Effector memory CD4-positive, alpha-beta T cell (primary cell): ENCODE measurements around the gene RCAN1.
A peak's percentile ranks its signal among the peaks of the same experiment; 100 is the strongest.

Source experiments
- DNase-seq, 3 donors: peaks; one replicate each; pipeline ENCODE4 v3.0.0-alpha.2; 2020
- H3K27ac ChIP-seq: 2 replicates; pipeline ENCODE4 v1.7.0; 2013; ENCODE audit warnings: mild to moderate bottlenecking, low read length, moderate library complexity; ENCODE audit not compliant: insufficient read depth, poor library complexity, severe bottlenecking
- H3K27me3 ChIP-seq: replicated peaks from 2 replicates; pipeline ENCODE4 v1.7.0; 2013; ENCODE audit warnings: mild to moderate bottlenecking, low read length; ENCODE audit not compliant: insufficient read depth, control insufficient read depth, poor library complexity, severe bottlenecking
- H3K36me3 ChIP-seq: 2 replicates; pipeline ENCODE4 v1.7.0; 2013; ENCODE audit warnings: mild to moderate bottlenecking, low read length, moderate library complexity; ENCODE audit not compliant: control insufficient read depth, insufficient read depth
- H3K4me1 ChIP-seq: 2 replicates; pipeline ENCODE4 v1.7.0; 2013; ENCODE audit warnings: low read length, mild to moderate bottlenecking; ENCODE audit not compliant: control insufficient read depth, insufficient read depth, poor library complexity, severe bottlenecking
- H3K4me3 ChIP-seq: 2 replicates; pipeline ENCODE4 v1.7.0; 2013; ENCODE audit warnings: low read length, low read depth, mild to moderate bottlenecking; ENCODE audit not compliant: insufficient read depth, poor library complexity, severe bottlenecking
- H3K9me3 ChIP-seq: 2 replicates; pipeline ENCODE4 v1.7.0; 2013; ENCODE audit warnings: mild to moderate bottlenecking, low read length, moderate library complexity; ENCODE audit not compliant: control insufficient read depth
- total RNA-seq, 3 donors: gene quantifications; one replicate each; lab custom pipeline; 2026; lab: John Stamatoyannopoulos, UW

The RCAN1 gene
- 4.1 to 5.0 (median 4.2) reads per million in 3 donors for total RNA-seq

DNA sequence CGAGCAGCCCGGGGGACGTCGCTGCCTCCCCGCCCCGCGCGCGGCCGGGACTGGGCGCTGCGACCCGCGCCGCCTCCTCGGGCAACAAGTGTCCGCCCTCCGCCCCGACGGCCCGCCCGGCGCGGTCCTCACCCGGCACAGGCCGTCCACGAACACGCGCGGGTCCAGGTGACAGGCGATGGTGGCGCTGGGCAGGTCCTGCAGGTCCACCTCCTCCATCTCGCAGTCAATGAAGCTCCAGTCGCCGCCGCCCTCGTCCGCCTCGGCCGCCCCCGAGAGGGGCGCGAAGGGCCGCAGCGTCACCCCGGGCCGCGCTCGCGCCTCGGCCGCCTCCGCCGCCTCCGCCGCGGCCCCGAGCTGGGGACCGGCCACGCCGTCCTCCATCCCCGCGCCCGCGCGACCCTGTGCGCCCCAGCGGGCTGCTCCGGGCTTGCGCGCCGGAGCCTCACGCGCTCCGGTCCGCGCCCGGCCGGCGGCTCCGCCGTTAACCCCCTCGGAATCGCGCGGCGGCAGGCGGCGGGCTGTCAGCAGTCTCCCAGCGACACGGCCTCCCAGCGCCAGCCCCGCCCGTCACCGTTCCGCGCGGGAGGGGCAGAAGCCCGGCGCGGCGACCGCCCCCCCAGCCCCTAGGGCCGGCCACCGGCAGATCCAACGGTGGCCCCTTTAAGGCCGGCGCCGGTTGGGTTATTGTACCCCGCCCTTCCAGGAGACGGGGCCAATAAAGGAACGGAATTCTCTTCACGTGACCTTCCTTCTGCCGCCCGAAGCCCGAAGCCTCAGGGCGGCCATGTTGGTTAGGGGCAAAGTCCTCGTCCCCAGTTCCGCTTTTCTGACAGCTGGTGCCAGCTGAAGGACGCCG, at the start of gene RCAN1:
Gene RCAN1 (minus strand): TSS at position 486 of the 859 bp plus-strand sequence. CDS start 102 bp downstream, at position 384.
- peak within 1 kb of the TSS; percentile 47 for H3K27ac ChIP-seq

DNA sequence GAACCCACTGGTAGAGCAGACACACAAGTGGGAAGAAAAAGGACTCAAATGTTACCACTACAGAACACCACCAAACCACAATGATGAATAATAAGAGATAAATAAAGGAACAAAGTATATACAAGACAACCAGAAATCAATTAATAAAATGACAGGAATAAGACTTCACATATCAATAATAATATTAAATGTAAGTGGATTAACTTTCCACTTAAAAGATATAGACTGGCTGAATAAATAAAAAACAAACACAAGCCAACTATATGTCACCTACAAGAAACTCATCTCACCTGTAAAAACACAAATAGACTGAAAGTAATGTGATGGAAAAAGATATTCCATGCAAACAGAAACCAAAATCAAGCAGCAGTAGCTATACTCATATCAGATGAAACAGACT, 46.9 kb upstream of the RCAN1 start:
- no peaks in the 10 kb centered on the region for H3K4me1 ChIP-seq
- no peak overlapping the region for H3K27ac ChIP-seq
- H3K9me3 ChIP-seq: no peaks in the 10 kb centered on the region
- H3K4me3 ChIP-seq: no peak overlapping the region
- no peaks in the 10 kb centered on the region for H3K27me3 ChIP-seq
- no peaks in the 10 kb centered on the region for H3K36me3 ChIP-seq
- no peak for DNase-seq

More for the DNA sequence above, at the start of gene RCAN1:
- no peaks in the 10 kb centered on the region for H3K36me3 ChIP-seq
- no peaks in the 10 kb centered on the region for H3K9me3 ChIP-seq
- H3K27me3 ChIP-seq: no peaks in the 10 kb centered on the region
- peak; percentile 69 to 80 (median 79) for DNase-seq
- H3K4me3 ChIP-seq: peak within 1 kb of the TSS; percentile 68
- peaks cover 9% of the 10 kb centered on the region for H3K4me1 ChIP-seq

DNA sequence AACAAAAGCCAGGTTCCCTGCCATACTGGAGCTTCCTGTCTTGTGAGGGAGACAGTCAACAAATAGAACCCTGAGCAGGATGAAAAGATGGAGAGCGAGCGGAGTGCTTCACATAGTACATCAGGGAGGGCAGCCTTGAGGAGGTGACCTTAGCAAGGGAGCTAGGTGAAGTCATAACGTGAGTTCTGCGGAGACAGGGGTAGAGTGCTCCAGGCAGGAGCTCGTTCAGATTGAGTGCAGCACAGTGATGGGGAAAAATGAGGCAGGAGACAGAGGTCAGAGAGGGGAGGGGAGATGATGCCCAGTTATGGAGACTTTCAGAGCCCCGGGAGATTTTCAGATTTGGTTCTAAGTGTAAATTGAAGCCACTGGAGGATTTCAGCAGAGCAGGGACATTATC, 38.6 kb upstream of the RCAN1 start:
- Histone ChIP-seq H3K4me3 (no peak overlapping the region), H3K27me3 (no peaks in the 10 kb centered on the region), H3K4me1 (no peaks in the 10 kb centered on the region), H3K9me3 (no peaks in the 10 kb centered on the region), H3K36me3 (no peaks in the 10 kb centered on the region), H3K27ac (no peak overlapping the region)
- no peak for DNase-seq

DNA sequence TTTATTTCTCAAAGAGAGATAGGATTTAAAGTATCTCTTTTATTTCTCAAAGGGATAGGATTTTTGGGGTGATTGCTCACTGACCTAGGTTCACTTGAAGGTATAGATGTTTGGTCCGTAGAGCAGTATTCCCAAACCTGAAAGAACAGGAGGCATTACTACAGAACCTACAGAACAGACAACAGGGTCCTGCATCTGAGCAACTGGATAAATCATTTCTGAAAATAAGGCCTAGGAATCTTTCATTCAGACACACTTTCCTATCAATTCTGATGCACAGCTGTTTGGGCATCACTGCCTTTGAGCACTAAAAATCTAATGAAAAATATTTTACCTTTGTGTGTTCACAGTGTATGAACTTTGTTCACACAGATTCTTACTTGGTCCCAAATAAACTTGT, 36.7 kb upstream of the RCAN1 start:
- no peaks in the 10 kb centered on the region for H3K27me3 ChIP-seq
- H3K4me1 ChIP-seq: no peaks in the 10 kb centered on the region
- H3K9me3 ChIP-seq: no peaks in the 10 kb centered on the region
- no peak overlapping the region for H3K27ac ChIP-seq
- no peaks in the 10 kb centered on the region for H3K36me3 ChIP-seq
- H3K4me3 ChIP-seq: no peak overlapping the region
- no peak for DNase-seq

DNA sequence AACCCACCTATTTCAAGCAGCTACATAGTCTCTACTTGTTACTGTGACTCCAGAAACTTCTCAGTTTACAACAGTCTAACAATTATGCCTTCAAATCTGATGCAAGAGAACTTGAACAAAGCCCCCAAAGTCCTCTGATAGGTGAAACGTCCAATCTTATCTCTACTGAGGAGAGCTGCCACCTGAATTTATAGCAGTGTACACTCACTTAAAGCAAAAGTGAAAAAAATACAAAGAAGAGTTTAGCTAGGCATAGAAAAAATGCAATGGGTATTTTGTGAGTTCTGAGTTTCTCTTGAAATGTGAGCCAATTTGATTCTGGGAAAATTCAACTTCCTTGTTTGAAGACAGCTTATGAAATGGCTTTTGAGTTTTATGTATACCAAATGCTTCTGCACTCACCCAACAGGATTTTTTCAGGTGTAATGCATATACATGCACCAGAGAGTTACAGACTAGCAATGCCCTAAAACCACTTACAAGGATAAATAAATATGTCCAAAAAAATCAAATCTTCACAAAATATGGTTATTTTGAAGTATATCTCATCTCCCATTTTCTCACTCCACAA, 36.0 kb upstream of the RCAN1 start:
- Histone ChIP-seq H3K9me3 (no peaks in the 10 kb centered on the region), H3K4me1 (no peaks in the 10 kb centered on the region), H3K27me3 (no peaks in the 10 kb centered on the region), H3K27ac (no peak overlapping the region), H3K4me3 (no peak overlapping the region), H3K36me3 (no peaks in the 10 kb centered on the region)
- DNase-seq: no peak

DNA sequence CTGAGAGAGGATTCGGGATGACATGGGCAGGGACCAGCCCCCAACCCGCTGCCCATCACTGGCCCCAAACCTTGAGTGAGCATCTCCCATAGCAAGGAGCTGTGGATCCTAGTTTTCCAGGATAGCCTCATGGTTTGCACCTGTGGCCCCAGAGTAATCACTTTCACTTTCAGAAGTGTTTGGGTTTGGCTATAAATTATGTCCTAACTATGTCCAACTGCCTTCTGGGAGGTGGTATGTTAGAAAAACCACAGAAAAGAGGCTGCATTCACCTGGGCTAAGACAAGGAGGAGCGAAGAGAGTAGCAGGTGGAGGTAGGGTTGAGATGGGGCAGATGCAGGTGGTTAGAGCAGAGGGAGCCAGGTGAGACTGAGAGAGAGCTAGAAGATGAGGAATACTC, 34.5 kb upstream of the RCAN1 start:
- H3K4me3 ChIP-seq: no peak overlapping the region
- no peaks in the 10 kb centered on the region for H3K4me1 ChIP-seq
- no peaks in the 10 kb centered on the region for H3K36me3 ChIP-seq
- no peak for DNase-seq
- no peaks in the 10 kb centered on the region for H3K9me3 ChIP-seq
- H3K27me3 ChIP-seq: no peaks in the 10 kb centered on the region
- no peak overlapping the region for H3K27ac ChIP-seq

DNA sequence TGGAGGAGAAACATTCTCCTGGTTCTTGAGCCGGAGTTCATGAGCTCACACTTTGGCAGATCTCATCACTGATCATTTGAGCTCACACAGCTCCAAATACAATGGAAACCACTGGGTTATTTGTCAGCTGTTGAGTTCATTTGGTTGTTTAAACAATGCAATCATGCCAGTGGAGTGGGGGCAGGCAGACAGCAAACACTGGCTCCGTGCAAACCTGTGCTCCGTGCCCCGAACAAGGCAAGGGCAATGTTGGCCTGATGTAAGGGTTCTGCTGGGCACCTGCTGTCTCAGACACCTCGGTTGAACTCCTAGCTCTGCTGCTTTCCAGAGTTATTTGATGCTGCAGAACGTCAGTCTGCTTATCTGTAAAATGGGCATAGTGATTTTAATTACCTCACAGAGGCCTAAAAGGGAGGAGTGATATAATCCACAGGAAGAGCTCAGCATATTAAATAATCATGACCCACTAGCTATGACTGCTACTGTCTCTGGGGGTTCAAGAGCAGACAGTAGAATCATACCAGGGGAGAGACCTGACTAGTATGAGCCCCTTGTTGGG, 33.9 kb upstream of the RCAN1 start:
- no peaks in the 10 kb centered on the region for H3K9me3 ChIP-seq
- H3K27ac ChIP-seq: no peak overlapping the region

DNA sequence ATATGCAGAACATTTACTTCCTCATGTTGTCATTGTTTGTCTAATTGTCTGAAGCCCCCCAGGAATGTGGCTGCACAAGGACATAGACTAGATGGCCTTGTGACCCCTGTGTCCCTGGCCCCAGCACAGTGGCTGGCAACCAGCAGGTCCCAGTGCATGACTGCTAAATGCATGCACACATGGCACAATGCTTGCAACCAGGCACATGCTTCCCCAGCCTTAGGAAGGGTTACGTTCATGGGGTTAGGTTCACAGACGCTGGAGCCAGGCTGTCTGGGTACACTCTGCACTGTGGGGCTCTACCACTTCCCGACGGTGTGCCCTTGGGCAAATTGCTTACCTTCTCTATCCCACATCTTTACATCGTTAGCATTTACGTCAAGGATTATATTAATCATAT, 32.6 kb upstream of the RCAN1 start:
- Histone ChIP-seq H3K9me3 (no peaks in the 10 kb centered on the region), H3K36me3 (no peaks in the 10 kb centered on the region), H3K27ac (no peak overlapping the region), H3K27me3 (no peaks in the 10 kb centered on the region), H3K4me3 (no peak overlapping the region), H3K4me1 (no peaks in the 10 kb centered on the region)
- no peak for DNase-seq

More for the DNA sequence above, 33.9 kb upstream of the RCAN1 start:
- no peaks in the 10 kb centered on the region for H3K4me1 ChIP-seq
- H3K27me3 ChIP-seq: no peaks in the 10 kb centered on the region
- no peaks in the 10 kb centered on the region for H3K36me3 ChIP-seq
- no peak for DNase-seq
- H3K4me3 ChIP-seq: no peak overlapping the region

DNA sequence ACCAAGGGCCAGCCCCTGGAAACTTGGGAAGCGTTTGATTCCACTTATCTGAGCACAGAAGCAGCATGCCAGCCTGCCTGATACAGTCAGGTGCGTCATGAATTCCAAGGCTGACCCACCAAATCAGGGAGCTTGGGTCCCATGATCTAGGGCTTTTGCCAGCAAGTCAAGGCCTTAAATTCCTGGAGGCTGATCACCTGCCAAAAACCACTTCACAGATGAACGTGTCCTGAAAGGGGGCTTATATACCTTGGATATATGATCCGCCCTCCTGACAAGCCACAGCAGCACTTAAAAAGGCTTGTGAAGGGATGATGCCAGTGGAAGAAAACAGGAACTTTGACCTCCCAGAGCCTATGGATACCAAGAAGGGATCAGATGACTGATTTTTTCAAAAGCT, 29.9 kb upstream of the RCAN1 start:
- Histone ChIP-seq H3K27me3 (no peaks in the 10 kb centered on the region), H3K36me3 (no peaks in the 10 kb centered on the region)

More for the DNA sequence above, 29.9 kb upstream of the RCAN1 start:
- DNase-seq: no peak
- Histone ChIP-seq H3K9me3 (no peaks in the 10 kb centered on the region), H3K4me1 (no peaks in the 10 kb centered on the region), H3K27ac (no peak overlapping the region), H3K4me3 (no peak overlapping the region)
